Upper lobe of left lung (tissue), 4 donors: ENCODE measurements around the gene USP34.

Source experiments
- CTCF ChIP-seq, 6 experiments: fragments of 450-650 bp in 4 of 6; fragments of 200-600 bp in 2 of 6; sonication (generic) in 2 of 6; IDR thresholded peaks; one replicate each; pipeline ENCODE4 v1.5.1; 2016 to 2019; ENCODE audit warnings: antibody characterized with exemption in 6 of 6
- POLR2A ChIP-seq, 4 donors: fragments of 450-650 bp; IDR thresholded peaks; one replicate each; pipeline ENCODE4 v1.5.1; 2016 to 2017; ENCODE audit warnings: antibody characterized with exemption in 4 of 4, mild to moderate bottlenecking in 2 of 4
- POLR2AphosphoS5 ChIP-seq, 2 donors: sonication (generic); formaldehyde crosslinking; IDR thresholded peaks; one replicate each; pipeline ENCODE4 v1.5.1; 2017; ENCODE audit warnings: antibody characterized with exemption in 2 of 2

GRCh38 chr2:61356958-61357350, 113.9 kb downstream of the USP34 start:
- TF ChIP-seq CTCF (IDR thresholded peaks at IDR 0.05): no peak
- no peak for TF ChIP-seq POLR2AphosphoS5 (IDR thresholded peaks at IDR 0.05)
- no peak for TF ChIP-seq POLR2A (IDR thresholded peaks at IDR 0.05)
